ENCODE data around the gene MOXD1.

The MOXD1 gene

GRCh38 chr6:132259070-132259469 is 142.2 kb downstream of the MOXD1 start:
- Histone ChIP-seq H3K4me1 (ENCODE audit: control insufficient read depth, insufficient read depth, low read length) (no peaks in the 10 kb centered on the region), H3K27ac (ENCODE audit: low read length) (no peak overlapping the region), H3K27me3 (ENCODE audit: control insufficient read depth in 1 of 2, insufficient read depth in 2 of 2, low read length in 2 of 2) (no peaks in the 10 kb centered on the region), H3K9me3 (ENCODE audit: control insufficient read depth in 2 of 2, low read length in 2 of 2) (no peaks in the 10 kb centered on the region), H3K4me3 (ENCODE audit: low read length in 2 of 2) (no peak overlapping the region), H3K36me3 (ENCODE audit: control insufficient read depth in 2 of 2, insufficient read depth in 2 of 2, low read length in 2 of 2) (no peaks in the 10 kb centered on the region), H3K9ac (ENCODE audit: low read length in 2 of 2) (no peak overlapping the region)

DNA sequence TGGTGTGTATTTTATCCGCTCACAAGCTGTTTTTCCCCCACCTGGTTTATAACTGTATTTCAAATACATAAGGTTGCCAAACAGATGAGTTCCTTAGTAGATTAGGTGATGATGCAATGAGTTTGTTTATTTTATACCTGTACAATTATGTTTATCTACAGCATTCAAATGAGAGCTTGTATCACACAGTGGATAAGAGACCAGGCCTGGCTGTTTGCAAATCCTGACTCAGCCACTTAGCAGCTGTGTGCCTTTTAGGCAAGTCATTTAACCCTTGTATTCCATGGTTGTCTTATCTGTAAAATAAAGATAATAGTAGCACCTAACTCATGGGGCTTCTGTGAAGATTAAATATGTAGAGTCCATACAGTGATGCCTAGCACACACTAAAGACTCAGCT is 143.7 kb downstream of the MOXD1 start:
- no peak overlapping the region for H3K9ac ChIP-seq (ENCODE audit: low read length in 2 of 2)
- H3K27ac ChIP-seq (ENCODE audit: low read length): no peak overlapping the region
- H3K4me1 ChIP-seq (ENCODE audit: control insufficient read depth, insufficient read depth, low read length): no peaks in the 10 kb centered on the region
- no peaks in the 10 kb centered on the region for H3K36me3 ChIP-seq (ENCODE audit: control insufficient read depth in 2 of 2, insufficient read depth in 2 of 2, low read length in 2 of 2)
- H3K9me3 ChIP-seq (ENCODE audit: control insufficient read depth in 2 of 2, low read length in 2 of 2): no peaks in the 10 kb centered on the region
- no peaks in the 10 kb centered on the region for H3K27me3 ChIP-seq (ENCODE audit: control insufficient read depth in 1 of 2, insufficient read depth in 2 of 2, low read length in 2 of 2)
- H3K4me3 ChIP-seq (ENCODE audit: low read length in 2 of 2): no peak overlapping the region

DNA sequence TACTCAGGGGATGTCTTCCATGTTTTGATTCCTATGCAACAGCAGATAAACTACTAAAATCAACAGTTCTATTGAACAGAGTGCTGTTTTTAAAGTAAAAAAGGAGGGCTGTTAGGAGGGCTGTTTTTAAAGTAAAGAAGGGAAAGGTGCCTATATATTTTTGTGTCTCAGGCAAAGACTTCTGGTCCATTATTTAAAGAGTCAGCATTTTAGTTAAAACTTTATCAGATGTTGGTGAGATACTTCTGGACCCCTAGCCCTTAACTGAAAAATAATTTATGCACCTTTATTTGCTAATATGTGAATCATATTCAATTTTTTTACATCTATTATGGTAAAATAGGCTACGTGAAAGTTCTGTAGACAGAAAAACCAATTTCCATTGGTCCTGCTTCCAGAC is 144.8 kb downstream of the MOXD1 start:
- H3K27me3 ChIP-seq (ENCODE audit: control insufficient read depth in 1 of 2, insufficient read depth in 2 of 2, low read length in 2 of 2): no peaks in the 10 kb centered on the region
- no peak overlapping the region for H3K4me3 ChIP-seq (ENCODE audit: low read length in 2 of 2)
- no peaks in the 10 kb centered on the region for H3K4me1 ChIP-seq (ENCODE audit: control insufficient read depth, insufficient read depth, low read length)
- no peaks in the 10 kb centered on the region for H3K9me3 ChIP-seq (ENCODE audit: control insufficient read depth in 2 of 2, low read length in 2 of 2)
- no peak overlapping the region for H3K27ac ChIP-seq (ENCODE audit: low read length)
- no peaks in the 10 kb centered on the region for H3K36me3 ChIP-seq (ENCODE audit: control insufficient read depth in 2 of 2, insufficient read depth in 2 of 2, low read length in 2 of 2)
- H3K9ac ChIP-seq (ENCODE audit: low read length in 2 of 2): no peak overlapping the region

DNA sequence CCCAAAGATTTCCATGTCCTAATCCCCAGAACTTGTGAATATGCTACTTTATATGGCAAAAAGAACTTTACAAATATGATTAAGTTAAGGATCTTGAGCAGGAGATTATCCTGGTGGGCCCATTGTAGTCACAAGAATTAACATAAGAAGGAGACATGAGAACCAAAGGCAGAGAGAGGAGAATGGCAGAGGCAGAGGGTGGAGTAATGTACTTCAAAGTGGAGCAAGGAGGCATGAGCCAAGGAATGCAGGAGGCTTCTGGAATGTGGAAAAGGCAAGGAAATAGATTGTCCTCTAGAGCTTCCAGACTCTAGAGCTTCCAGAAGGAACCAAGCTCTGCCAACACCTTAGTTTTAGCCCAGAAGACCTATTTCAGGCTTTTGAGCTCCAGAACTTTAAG is 147.4 kb downstream of the MOXD1 start:
- H3K4me1 ChIP-seq (ENCODE audit: control insufficient read depth, insufficient read depth, low read length): no peaks in the 10 kb centered on the region
- no peaks in the 10 kb centered on the region for H3K9me3 ChIP-seq (ENCODE audit: control insufficient read depth in 2 of 2, low read length in 2 of 2)
- no peak overlapping the region for H3K4me3 ChIP-seq (ENCODE audit: low read length in 2 of 2)
- no peaks in the 10 kb centered on the region for H3K36me3 ChIP-seq (ENCODE audit: control insufficient read depth in 2 of 2, insufficient read depth in 2 of 2, low read length in 2 of 2)
- H3K27ac ChIP-seq (ENCODE audit: low read length): no peak overlapping the region
- no peaks in the 10 kb centered on the region for H3K27me3 ChIP-seq (ENCODE audit: control insufficient read depth in 1 of 2, insufficient read depth in 2 of 2, low read length in 2 of 2)
- no peak overlapping the region for H3K9ac ChIP-seq (ENCODE audit: low read length in 2 of 2)

DNA sequence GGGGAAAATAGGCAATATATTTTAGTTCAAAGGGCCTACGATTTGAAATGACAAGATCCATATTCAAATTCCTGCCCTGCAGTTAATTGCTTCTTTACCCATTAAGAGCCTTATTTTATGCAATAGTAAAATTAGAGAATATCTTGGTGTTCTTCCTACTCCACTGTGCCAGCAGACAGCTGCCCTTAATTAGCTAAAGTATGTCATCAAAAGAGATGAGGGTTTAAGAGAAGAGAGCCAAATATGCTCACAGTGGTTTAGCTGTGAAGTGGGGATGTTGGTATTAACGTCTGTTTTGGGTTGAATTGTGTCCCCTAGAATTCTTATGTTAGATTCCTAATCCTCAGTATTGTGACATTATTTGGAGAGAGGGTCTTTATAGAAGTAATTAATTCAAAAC is 148.1 kb downstream of the MOXD1 start:
- no peaks in the 10 kb centered on the region for H3K4me1 ChIP-seq (ENCODE audit: control insufficient read depth, insufficient read depth, low read length)
- H3K36me3 ChIP-seq (ENCODE audit: control insufficient read depth in 2 of 2, insufficient read depth in 2 of 2, low read length in 2 of 2): no peaks in the 10 kb centered on the region
- no peaks in the 10 kb centered on the region for H3K9me3 ChIP-seq (ENCODE audit: control insufficient read depth in 2 of 2, low read length in 2 of 2)
- no peak overlapping the region for H3K9ac ChIP-seq (ENCODE audit: low read length in 2 of 2)
- no peak overlapping the region for H3K27ac ChIP-seq (ENCODE audit: low read length)
- no peak overlapping the region for H3K4me3 ChIP-seq (ENCODE audit: low read length in 2 of 2)
- no peaks in the 10 kb centered on the region for H3K27me3 ChIP-seq (ENCODE audit: control insufficient read depth in 1 of 2, insufficient read depth in 2 of 2, low read length in 2 of 2)

- Histone ChIP-seq H3K27ac (ENCODE audit: low read length) (no peak overlapping the region), H3K9me3 (ENCODE audit: control insufficient read depth in 2 of 2, low read length in 2 of 2) (no peaks in the 10 kb centered on the region), H3K4me1 (ENCODE audit: control insufficient read depth, insufficient read depth, low read length) (no peaks in the 10 kb centered on the region), H3K4me3 (ENCODE audit: low read length in 2 of 2) (no peak overlapping the region), H3K27me3 (ENCODE audit: control insufficient read depth in 1 of 2, insufficient read depth in 2 of 2, low read length in 2 of 2) (no peaks in the 10 kb centered on the region), H3K36me3 (ENCODE audit: control insufficient read depth in 2 of 2, insufficient read depth in 2 of 2, low read length in 2 of 2) (no peaks in the 10 kb centered on the region), H3K9ac (ENCODE audit: low read length in 2 of 2) (no peak overlapping the region)
Observed at GRCh38 chr6:132252113-132252512, 149.2 kb downstream of the MOXD1 start.

- no peak overlapping the region for H3K27ac ChIP-seq (ENCODE audit: low read length)
- H3K4me1 ChIP-seq (ENCODE audit: control insufficient read depth, insufficient read depth, low read length): no peaks in the 10 kb centered on the region
- no peak overlapping the region for H3K4me3 ChIP-seq (ENCODE audit: low read length in 2 of 2)
Observed at GRCh38 chr6:132251711-132252110, 149.6 kb downstream of the MOXD1 start.

DNA sequence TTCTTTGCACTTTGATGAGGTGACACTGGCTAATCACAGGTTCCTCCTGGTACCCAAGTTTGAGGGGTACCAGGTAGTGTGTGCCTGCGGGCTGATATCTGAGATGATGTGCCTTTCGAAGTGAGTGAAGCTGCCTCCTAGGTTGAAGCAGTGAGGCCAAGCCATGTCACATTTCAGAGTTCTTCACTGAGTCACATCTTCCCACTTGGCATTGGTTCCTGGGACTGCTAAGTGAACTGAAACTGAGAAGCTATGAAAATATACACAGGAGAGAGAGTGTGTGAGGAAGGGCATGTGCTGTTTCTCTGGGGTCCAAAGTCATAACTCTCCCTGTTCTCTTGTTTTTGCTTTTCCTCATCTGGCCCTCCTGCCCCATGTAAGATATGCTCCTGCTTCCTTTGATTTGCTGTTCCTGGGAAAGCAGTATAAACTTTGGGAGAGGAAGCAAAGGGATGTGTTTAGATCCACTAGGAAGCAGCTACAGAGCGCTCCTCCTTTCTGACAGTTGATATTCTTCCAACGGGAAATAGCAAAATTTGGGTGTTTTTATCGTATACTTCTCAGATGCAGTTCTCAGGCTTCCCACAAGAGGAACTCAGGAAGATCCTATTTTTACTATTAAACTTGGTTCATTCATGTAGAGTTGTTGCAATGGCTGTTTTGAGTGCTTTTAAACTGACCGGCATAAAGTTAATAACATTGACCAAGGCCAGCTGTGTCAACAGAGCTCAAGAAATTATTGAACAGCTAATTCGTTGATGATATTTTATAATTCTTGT is 153.7 kb downstream of the MOXD1 start:
- Histone ChIP-seq H3K9ac (ENCODE audit: low read length in 2 of 2) (no peak overlapping the region), H3K27me3 (ENCODE audit: control insufficient read depth in 1 of 2, insufficient read depth in 2 of 2, low read length in 2 of 2) (no peaks in the 10 kb centered on the region), H3K9me3 (ENCODE audit: control insufficient read depth in 2 of 2, low read length in 2 of 2) (no peaks in the 10 kb centered on the region), H3K4me1 (ENCODE audit: control insufficient read depth, insufficient read depth, low read length) (no peaks in the 10 kb centered on the region), H3K27ac (ENCODE audit: low read length) (no peak overlapping the region), H3K4me3 (ENCODE audit: low read length in 2 of 2) (no peak overlapping the region), H3K36me3 (ENCODE audit: control insufficient read depth in 2 of 2, insufficient read depth in 2 of 2, low read length in 2 of 2) (no peaks in the 10 kb centered on the region)

More at GRCh38 chr6:132251711-132252110, 149.6 kb downstream of the MOXD1 start:
- Histone ChIP-seq H3K27me3 (ENCODE audit: control insufficient read depth in 1 of 2, insufficient read depth in 2 of 2, low read length in 2 of 2) (no peaks in the 10 kb centered on the region), H3K9ac (ENCODE audit: low read length in 2 of 2) (no peak overlapping the region), H3K9me3 (ENCODE audit: control insufficient read depth in 2 of 2, low read length in 2 of 2) (no peaks in the 10 kb centered on the region), H3K36me3 (ENCODE audit: control insufficient read depth in 2 of 2, insufficient read depth in 2 of 2, low read length in 2 of 2) (no peaks in the 10 kb centered on the region)

- Histone ChIP-seq H3K9ac (ENCODE audit: low read length in 2 of 2) (no peak overlapping the region), H3K36me3 (ENCODE audit: control insufficient read depth in 2 of 2, insufficient read depth in 2 of 2, low read length in 2 of 2) (no peaks in the 10 kb centered on the region), H3K4me1 (ENCODE audit: control insufficient read depth, insufficient read depth, low read length) (no peaks in the 10 kb centered on the region), H3K27ac (ENCODE audit: low read length) (no peak overlapping the region), H3K4me3 (ENCODE audit: low read length in 2 of 2) (no peak overlapping the region), H3K27me3 (ENCODE audit: control insufficient read depth in 1 of 2, insufficient read depth in 2 of 2, low read length in 2 of 2) (no peaks in the 10 kb centered on the region), H3K9me3 (ENCODE audit: control insufficient read depth in 2 of 2, low read length in 2 of 2) (no peaks in the 10 kb centered on the region)
Observed at GRCh38 chr6:132246632-132247270, 154.5 kb downstream of the MOXD1 start.

GRCh38 chr6:132246120-132246617 is 155.1 kb downstream of the MOXD1 start:
- no peaks in the 10 kb centered on the region for H3K4me1 ChIP-seq (ENCODE audit: control insufficient read depth, insufficient read depth, low read length)
- H3K9me3 ChIP-seq (ENCODE audit: control insufficient read depth in 2 of 2, low read length in 2 of 2): no peaks in the 10 kb centered on the region
- no peak overlapping the region for H3K4me3 ChIP-seq (ENCODE audit: low read length in 2 of 2)
- H3K27ac ChIP-seq (ENCODE audit: low read length): no peak overlapping the region
- H3K27me3 ChIP-seq (ENCODE audit: control insufficient read depth in 1 of 2, insufficient read depth in 2 of 2, low read length in 2 of 2): no peaks in the 10 kb centered on the region
- no peak overlapping the region for H3K9ac ChIP-seq (ENCODE audit: low read length in 2 of 2)
- no peaks in the 10 kb centered on the region for H3K36me3 ChIP-seq (ENCODE audit: control insufficient read depth in 2 of 2, insufficient read depth in 2 of 2, low read length in 2 of 2)
